ENCODE results near the gene LDLRAD4.

The LDLRAD4 gene

DNA sequence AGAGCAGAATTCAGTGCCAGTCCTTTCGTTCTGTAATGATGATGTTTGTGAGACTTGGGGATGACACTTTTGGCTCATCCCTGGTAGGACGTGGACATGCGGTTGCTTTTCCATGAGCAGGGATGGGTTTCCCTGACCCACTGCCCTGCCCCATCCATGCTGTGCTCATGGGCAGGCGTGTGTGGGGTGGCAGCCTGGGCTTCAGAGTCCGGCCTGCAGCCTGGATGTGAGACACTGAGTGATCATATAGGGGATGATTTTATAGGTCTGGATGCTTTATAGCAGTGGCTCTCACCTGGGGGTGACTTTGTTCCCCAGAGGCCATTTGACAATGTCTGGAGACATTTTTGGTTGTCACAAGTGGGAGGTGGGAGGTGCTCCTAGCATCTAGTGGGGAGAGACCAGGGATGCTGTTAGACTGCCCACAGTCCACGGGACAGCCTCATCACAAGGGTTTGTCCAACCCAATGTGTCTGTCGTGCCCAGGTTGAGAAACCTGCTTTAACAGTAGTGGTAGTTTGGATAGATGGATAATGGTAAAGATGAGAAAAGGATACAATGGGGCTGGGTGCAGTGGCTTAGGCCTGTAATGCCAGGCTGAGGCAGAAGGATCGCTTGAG is 38.9 kb downstream of the LDLRAD4 start:
- Histone ChIP-seq H3K4me3 (replicated peaks; ENCODE audit: insufficient read depth, low read length) (no peak overlapping the region), H3K27me3 (ENCODE audit: insufficient read depth, poor library complexity, severe bottlenecking) (no peaks in the 10 kb centered on the region), H3K27ac (replicated peaks) (no peak overlapping the region)
- TF ChIP-seq, protein P1, sequence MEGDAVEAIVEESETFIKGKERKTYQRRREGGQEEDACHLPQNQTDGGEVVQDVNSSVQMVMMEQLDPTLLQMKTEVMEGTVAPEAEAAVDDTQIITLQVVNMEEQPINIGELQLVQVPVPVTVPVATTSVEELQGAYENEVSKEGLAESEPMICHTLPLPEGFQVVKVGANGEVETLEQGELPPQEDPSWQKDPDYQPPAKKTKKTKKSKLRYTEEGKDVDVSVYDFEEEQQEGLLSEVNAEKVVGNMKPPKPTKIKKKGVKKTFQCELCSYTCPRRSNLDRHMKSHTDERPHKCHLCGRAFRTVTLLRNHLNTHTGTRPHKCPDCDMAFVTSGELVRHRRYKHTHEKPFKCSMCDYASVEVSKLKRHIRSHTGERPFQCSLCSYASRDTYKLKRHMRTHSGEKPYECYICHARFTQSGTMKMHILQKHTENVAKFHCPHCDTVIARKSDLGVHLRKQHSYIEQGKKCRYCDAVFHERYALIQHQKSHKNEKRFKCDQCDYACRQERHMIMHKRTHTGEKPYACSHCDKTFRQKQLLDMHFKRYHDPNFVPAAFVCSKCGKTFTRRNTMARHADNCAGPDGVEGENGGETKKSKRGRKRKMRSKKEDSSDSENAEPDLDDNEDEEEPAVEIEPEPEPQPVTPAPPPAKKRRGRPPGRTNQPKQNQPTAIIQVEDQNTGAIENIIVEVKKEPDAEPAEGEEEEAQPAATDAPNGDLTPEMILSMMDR (IDR thresholded peaks at IDR 0.05; ENCODE audit: insufficient read depth, low read length) = no peak
- TF ChIP-seq GABPA (IDR thresholded peaks at IDR 0.05; ENCODE audit: low read depth) (no peak), POLR2AphosphoS5 (IDR thresholded peaks at IDR 0.05; ENCODE audit: low read depth) (no peak), SPI1 (IDR thresholded peaks at IDR 0.05; ENCODE audit: borderline replicate concordance, low read depth) (no peak)
- TF ChIP-seq, protein P2, sequence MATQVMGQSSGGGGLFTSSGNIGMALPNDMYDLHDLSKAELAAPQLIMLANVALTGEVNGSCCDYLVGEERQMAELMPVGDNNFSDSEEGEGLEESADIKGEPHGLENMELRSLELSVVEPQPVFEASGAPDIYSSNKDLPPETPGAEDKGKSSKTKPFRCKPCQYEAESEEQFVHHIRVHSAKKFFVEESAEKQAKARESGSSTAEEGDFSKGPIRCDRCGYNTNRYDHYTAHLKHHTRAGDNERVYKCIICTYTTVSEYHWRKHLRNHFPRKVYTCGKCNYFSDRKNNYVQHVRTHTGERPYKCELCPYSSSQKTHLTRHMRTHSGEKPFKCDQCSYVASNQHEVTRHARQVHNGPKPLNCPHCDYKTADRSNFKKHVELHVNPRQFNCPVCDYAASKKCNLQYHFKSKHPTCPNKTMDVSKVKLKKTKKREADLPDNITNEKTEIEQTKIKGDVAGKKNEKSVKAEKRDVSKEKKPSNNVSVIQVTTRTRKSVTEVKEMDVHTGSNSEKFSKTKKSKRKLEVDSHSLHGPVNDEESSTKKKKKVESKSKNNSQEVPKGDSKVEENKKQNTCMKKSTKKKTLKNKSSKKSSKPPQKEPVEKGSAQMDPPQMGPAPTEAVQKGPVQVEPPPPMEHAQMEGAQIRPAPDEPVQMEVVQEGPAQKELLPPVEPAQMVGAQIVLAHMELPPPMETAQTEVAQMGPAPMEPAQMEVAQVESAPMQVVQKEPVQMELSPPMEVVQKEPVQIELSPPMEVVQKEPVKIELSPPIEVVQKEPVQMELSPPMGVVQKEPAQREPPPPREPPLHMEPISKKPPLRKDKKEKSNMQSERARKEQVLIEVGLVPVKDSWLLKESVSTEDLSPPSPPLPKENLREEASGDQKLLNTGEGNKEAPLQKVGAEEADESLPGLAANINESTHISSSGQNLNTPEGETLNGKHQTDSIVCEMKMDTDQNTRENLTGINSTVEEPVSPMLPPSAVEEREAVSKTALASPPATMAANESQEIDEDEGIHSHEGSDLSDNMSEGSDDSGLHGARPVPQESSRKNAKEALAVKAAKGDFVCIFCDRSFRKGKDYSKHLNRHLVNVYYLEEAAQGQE (IDR thresholded peaks at IDR 0.05; ENCODE audit: insufficient replicate concordance, low read depth) = no peak
- DNase-seq (ENCODE audit: low read depth in 1 of 2, low spot score in 1 of 2) = no peak

DNA sequence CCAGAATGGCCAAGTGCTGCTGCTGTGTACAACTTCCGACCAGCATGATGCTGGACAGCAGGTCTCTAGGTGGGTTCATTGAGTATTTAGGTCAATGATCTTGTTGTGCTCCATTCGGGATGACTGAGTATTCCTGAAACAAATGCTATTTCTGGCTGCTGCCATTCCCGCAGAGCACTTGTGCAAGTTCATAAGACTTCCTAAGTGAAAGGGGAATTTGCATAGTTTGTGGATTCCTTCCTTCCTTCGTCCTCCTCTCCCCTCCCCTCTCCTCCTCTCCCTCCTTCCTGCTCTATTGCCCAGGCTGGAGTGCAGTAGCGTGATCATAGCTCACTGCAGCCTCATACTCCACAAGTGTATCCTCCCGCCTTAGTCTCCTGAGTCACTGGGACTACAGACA is 40.4 kb downstream of the LDLRAD4 start:
- H3K27ac ChIP-seq (replicated peaks) = no peak overlapping the region
- TF ChIP-seq POLR2AphosphoS5 (IDR thresholded peaks at IDR 0.05; ENCODE audit: low read depth) = no peak
- TF ChIP-seq, protein P1 (IDR thresholded peaks at IDR 0.05; ENCODE audit: insufficient read depth, low read length) = no peak
- no peak for TF ChIP-seq SPI1 (IDR thresholded peaks at IDR 0.05; ENCODE audit: borderline replicate concordance, low read depth)
- TF ChIP-seq, protein P2 (IDR thresholded peaks at IDR 0.05; ENCODE audit: insufficient replicate concordance, low read depth) = no peak
- TF ChIP-seq GABPA (IDR thresholded peaks at IDR 0.05; ENCODE audit: low read depth) = no peak
- H3K27me3 ChIP-seq (ENCODE audit: insufficient read depth, poor library complexity, severe bottlenecking) = no peaks in the 10 kb centered on the region
- DNase-seq (ENCODE audit: low read depth in 1 of 2, low spot score in 1 of 2) = no peak
- no peak overlapping the region for H3K4me3 ChIP-seq (replicated peaks; ENCODE audit: insufficient read depth, low read length)

DNA sequence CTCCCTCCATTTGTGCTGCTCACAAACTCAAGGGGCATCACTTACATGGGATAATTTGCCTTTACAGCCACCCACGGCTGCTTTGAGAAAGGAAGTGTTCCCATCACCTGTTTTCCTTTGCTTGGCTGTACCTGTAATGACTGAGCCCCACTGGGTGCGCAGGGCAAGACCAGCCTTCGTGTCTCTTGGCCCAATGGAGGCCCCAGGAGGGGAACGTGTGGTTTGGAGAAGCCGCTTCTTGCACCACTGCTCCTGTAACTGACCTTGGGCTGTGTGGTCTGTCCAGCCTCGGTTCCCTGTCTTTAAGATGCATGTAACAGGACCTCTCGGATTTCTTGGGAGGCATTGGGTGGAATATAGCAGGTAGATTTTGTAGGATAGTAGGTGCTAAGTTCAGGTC is 41.1 kb downstream of the LDLRAD4 start:
- no peak for DNase-seq (ENCODE audit: low read depth in 1 of 2, low spot score in 1 of 2)
- Histone ChIP-seq H3K4me3 (replicated peaks; ENCODE audit: insufficient read depth, low read length) (no peak overlapping the region), H3K27me3 (ENCODE audit: insufficient read depth, poor library complexity, severe bottlenecking) (no peaks in the 10 kb centered on the region), H3K27ac (replicated peaks) (no peak overlapping the region)
- no peak for TF ChIP-seq GABPA (IDR thresholded peaks at IDR 0.05; ENCODE audit: low read depth)
- TF ChIP-seq, protein P2 (IDR thresholded peaks at IDR 0.05; ENCODE audit: insufficient replicate concordance, low read depth) = no peak
- TF ChIP-seq, protein P1 (IDR thresholded peaks at IDR 0.05; ENCODE audit: insufficient read depth, low read length) = no peak
- no peak for TF ChIP-seq POLR2AphosphoS5 (IDR thresholded peaks at IDR 0.05; ENCODE audit: low read depth)
- no peak for TF ChIP-seq SPI1 (IDR thresholded peaks at IDR 0.05; ENCODE audit: borderline replicate concordance, low read depth)

Data from HL-60 (cell line).